Spinal cord (tissue), 10 donors: ENCODE data around the gene PLAGL1. TPM values are rescaled to one million over a fixed set of nuclear protein-coding genes. Genes with fewer than 3 reads are reported as not detected.

Source experiments
- DNase-seq, 6 donors: peaks; one replicate each; pipeline versions ENCODE4 v3.0.0 to v3.0.0-alpha.2; 2013 to 2015; ENCODE audit warnings: low spot score in 6 of 6, low read depth in 4 of 6
- H3K27ac ChIP-seq: one replicate; pipeline ENCODE4 v1.5.1; 2013; ENCODE audit warnings: low read depth, low read length, control low read depth
- H3K27me3 ChIP-seq: one replicate; pipeline ENCODE4 v1.6.1; 2013; ENCODE audit warnings: low read length; ENCODE audit not compliant: control insufficient read depth, insufficient read depth
- H3K36me3 ChIP-seq: one replicate; pipeline ENCODE4 v1.6.1; 2013; ENCODE audit warnings: low read length; ENCODE audit not compliant: control insufficient read depth, insufficient read depth
- H3K4me1 ChIP-seq: one replicate; pipeline ENCODE4 v1.6.1; 2013; ENCODE audit warnings: low read length; ENCODE audit not compliant: control insufficient read depth, insufficient read depth
- H3K4me3 ChIP-seq: one replicate; pipeline ENCODE4 v1.5.1; 2013; ENCODE audit warnings: low read depth, low read length, control low read depth
- H3K9me3 ChIP-seq: one replicate; pipeline ENCODE4 v1.6.1; 2013; ENCODE audit warnings: low read length; ENCODE audit not compliant: control insufficient read depth, insufficient read depth
- WGBS: methylation state at CpG from one replicate; pipeline ENCODE4 v1.1.5; 2013; ENCODE audit warnings: missing lambda C conversion rate; ENCODE audit not compliant: insufficient coverage; 5-methylcytosine and 5-hydroxymethylcytosine counted together
- polyA plus RNA-seq, 2 donors: library from polyadenylated mRNA; unstranded; fragments of 120-200 nt; gene quantifications; one replicate each; pipeline ENCODE4 v1.2.1, GENCODE V29; 2013; ENCODE audit not compliant: insufficient read length in 2 of 2
- total RNA-seq, 2 donors: library from RNA; depleted of rRNA in 1 of 2; stranded (reverse); fragments of 120-200 nt in 1 of 2; fragments of >200 nt in 1 of 2; gene quantifications; one replicate each; pipeline versions ENCODE4 v1.2.3 to v1.2.4, GENCODE V29; 2013 to 2014
- donor health status: healthy.

PLAGL1 gene
- total and polyA plus RNA-seq, 4 donors = 20.4 to 28.0 (median 23.1) TPM

- Histone ChIP-seq H3K9me3 (no peaks in the 10 kb centered on the region), H3K4me3 (no peak overlapping the region), H3K27me3 (no peaks in the 10 kb centered on the region), H3K36me3 (no peaks in the 10 kb centered on the region), H3K4me1 (no peaks in the 10 kb centered on the region), H3K27ac (no peak overlapping the region)
- peak in 3 of 6 donors; percentile 2 to 22 (median 17) for DNase-seq
- WGBS = 47% methylated on average over 3 of the region's 8 CpGs
Measured at GRCh38 chr6:144036064-144036834, 28.2 kb upstream of the PLAGL1 start.

- Histone ChIP-seq H3K4me1 (no peaks in the 10 kb centered on the region), H3K36me3 (no peaks in the 10 kb centered on the region), H3K27me3 (no peaks in the 10 kb centered on the region), H3K4me3 (no peak overlapping the region), H3K27ac (no peak overlapping the region), H3K9me3 (no peaks in the 10 kb centered on the region)
- WGBS = 90% methylated on average over 3 of the region's 4 CpGs
- no peak for DNase-seq
Measured at GRCh38 chr6:144035416-144035815, 27.4 kb upstream of the PLAGL1 start.

DNA sequence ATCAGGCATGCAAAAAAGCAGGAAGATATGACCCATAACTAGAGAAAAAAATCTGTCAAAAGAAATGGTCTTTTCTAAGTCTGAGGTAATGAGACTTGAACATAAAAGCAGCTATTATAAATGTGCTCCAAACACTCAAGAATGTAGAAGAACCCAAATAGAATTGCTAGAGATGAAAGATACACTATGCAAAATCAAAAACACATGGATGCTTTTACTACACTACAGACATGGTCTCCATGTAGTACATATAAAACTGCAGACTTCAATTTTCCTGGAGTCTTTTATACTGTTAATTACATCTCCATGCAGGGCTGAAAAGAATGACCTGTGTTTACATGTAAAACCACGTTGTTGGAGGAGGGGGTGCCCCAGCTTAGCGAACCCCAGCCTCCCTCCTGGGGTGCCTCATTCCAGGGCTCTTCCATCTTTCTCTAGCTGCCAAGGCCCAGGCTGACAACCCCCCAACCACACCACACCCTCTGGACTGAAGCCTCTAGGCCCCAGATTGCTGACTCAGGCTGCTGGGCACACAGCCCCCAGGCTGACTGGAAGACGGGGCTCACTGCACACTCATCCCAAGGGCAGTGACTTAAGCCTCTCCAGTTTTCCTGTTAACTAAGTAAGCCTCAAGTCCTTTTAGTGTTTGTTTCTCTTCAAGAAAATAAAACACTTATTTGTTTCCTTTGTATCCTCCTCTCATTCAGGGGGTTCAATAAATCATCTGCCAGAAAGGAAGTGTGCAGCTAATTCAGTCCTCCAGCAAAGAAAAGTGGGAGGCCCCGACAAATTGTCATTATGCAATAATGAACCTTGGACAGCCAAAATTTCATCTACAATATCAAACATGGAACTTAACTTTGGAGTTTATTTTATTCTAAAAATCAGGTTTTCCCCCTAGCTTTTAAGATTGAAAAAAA lies 26.0 kb upstream of the PLAGL1 start:
- Histone ChIP-seq H3K9me3 (no peaks in the 10 kb centered on the region), H3K4me3 (no peak overlapping the region), H3K4me1 (no peaks in the 10 kb centered on the region), H3K36me3 (no peaks in the 10 kb centered on the region), H3K27ac (no peak overlapping the region), H3K27me3 (no peaks in the 10 kb centered on the region)
- DNase-seq = no peak
- 20% methylated on average over 3 of the region's 4 CpGs for WGBS

DNA sequence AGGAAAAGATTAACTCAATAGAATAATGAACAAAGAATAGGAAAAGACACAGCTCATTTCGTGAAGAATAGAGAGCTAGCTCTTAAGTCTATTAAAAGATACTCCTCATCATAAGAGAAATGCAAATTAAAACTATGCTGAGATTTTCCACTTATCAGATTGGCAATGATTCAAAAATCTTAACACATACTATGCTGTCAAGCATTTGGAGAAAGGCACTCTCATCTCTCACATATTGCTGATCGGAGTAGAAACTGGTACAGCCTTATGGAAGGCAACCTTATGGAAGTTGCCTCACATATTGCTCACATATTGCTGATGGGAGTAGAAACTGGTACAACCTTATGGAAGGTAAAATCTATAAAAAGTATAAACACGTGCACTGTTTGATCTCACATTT lies 21.4 kb upstream of the PLAGL1 start:
- no peaks in the 10 kb centered on the region for H3K36me3 ChIP-seq
- H3K27ac ChIP-seq = no peak overlapping the region
- no CpG with 5 or more reads among the region's 3 CpGs for WGBS
- no peak overlapping the region for H3K4me3 ChIP-seq
- DNase-seq = peak in 1 of 6 donors; percentile 38
- H3K27me3 ChIP-seq = no peaks in the 10 kb centered on the region
- no peaks in the 10 kb centered on the region for H3K4me1 ChIP-seq
- H3K9me3 ChIP-seq = no peaks in the 10 kb centered on the region

- Histone ChIP-seq H3K27ac (no peak overlapping the region), H3K4me1 (no peaks in the 10 kb centered on the region), H3K4me3 (no peak overlapping the region), H3K9me3 (no peaks in the 10 kb centered on the region), H3K36me3 (no peaks in the 10 kb centered on the region), H3K27me3 (no peaks in the 10 kb centered on the region)
- peak in 2 of 6 donors; percentile 7 to 23 for DNase-seq
Measured at GRCh38 chr6:144027932-144028587, 20.0 kb upstream of the PLAGL1 start.

- Histone ChIP-seq H3K36me3 (no peaks in the 10 kb centered on the region), H3K4me3 (no peak overlapping the region), H3K4me1 (no peaks in the 10 kb centered on the region), H3K27ac (no peak overlapping the region), H3K9me3 (no peaks in the 10 kb centered on the region), H3K27me3 (no peaks in the 10 kb centered on the region)
- DNase-seq = no peak
- WGBS = no CpG with 5 or more reads among the region's 4 CpGs
Measured at GRCh38 chr6:144023216-144023615, 15.2 kb upstream of the PLAGL1 start.

DNA sequence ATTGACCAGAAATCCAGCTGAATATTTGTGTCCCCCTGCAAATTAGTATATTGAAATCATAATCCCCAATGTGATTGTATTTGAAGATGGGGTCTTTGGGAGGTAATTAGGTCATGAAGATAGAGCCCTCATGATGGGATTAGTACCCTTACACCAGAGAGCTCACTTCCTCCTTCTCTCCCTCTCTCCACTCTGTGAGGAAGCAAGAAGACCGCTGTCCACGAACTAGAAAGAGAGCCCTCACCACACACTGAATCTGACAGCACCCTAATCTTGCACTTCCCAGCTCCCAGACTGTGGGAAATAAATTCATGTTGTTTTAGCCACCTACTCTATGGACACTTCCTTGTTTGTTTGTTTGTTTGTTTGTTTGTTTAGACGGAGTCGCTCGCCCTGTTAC lies 11.9 kb upstream of the PLAGL1 start:
- DNase-seq = no peak
- no peaks in the 10 kb centered on the region for H3K27me3 ChIP-seq
- no peaks in the 10 kb centered on the region for H3K9me3 ChIP-seq
- no peaks in the 10 kb centered on the region for H3K4me1 ChIP-seq
- WGBS = 60% methylated on average over 1 of the region's 5 CpGs
- no peaks in the 10 kb centered on the region for H3K36me3 ChIP-seq
- H3K4me3 ChIP-seq = no peak overlapping the region
- no peak overlapping the region for H3K27ac ChIP-seq

GRCh38 chr6:144017166-144018094 lies 9.4 kb upstream of the PLAGL1 start:
- Histone ChIP-seq H3K9me3 (peaks cover 3% of the 10 kb centered on the region), H3K4me3 (no peak overlapping the region), H3K27ac (no peak overlapping the region), H3K4me1 (no peaks in the 10 kb centered on the region), H3K36me3 (no peaks in the 10 kb centered on the region), H3K27me3 (no peaks in the 10 kb centered on the region)
- DNase-seq = no peak
- 92% methylated on average over 4 of the region's 5 CpGs for WGBS

DNA sequence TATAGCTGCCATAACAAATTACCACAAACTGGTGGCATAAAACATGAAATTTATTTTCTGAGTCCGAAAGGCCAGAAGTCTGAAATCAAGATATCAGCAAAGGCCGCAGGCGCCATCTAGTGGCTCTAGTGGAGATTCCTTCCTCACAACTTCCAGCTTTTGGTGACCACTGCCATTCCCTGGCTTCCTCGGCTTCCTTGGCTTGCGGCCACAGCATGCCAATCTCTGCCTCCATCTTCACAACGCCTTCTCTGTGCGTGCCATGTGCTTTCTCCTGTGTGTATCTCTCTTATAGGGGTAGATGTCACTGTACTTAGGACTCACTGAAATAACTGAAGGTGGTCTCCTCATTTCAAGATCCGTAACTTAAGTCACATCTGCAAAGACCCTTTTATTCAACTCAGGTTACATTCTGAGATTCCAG lies 5.4 kb upstream of the PLAGL1 start:
- no peak overlapping the region for H3K4me3 ChIP-seq
- DNase-seq = peak in 5 of 6 donors; percentile 47 to 91 (median 65)
- H3K9me3 ChIP-seq = peaks cover 3% of the 10 kb centered on the region
- H3K36me3 ChIP-seq = no peaks in the 10 kb centered on the region
- H3K27me3 ChIP-seq = no peaks in the 10 kb centered on the region
- no peaks in the 10 kb centered on the region for H3K4me1 ChIP-seq
- WGBS = 0% methylated on average over 3 of the region's 8 CpGs
- no peak overlapping the region for H3K27ac ChIP-seq
